ENCODE data around the gene CCBE1.

DNA sequence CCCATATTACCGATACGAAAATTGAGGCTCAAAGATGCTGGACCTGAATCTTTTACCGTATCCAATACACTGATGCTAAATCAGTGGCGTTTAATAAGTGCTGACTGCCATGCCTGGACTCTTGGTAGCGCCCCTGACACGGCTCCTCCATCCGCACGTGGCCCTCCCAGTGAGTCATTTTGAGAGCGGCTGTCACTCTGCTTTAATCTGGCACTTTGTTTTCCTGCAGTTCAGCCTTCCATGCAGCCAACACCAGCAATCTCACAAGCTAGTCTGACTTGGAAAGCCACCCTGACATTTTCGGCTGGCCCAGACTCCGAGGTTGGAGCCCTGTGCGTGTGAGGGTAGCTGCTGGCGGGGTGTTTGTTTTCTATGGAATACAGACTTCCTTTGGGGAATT is 183.0 kb downstream of the CCBE1 start:
- TF ChIP-seq, protein P1, sequence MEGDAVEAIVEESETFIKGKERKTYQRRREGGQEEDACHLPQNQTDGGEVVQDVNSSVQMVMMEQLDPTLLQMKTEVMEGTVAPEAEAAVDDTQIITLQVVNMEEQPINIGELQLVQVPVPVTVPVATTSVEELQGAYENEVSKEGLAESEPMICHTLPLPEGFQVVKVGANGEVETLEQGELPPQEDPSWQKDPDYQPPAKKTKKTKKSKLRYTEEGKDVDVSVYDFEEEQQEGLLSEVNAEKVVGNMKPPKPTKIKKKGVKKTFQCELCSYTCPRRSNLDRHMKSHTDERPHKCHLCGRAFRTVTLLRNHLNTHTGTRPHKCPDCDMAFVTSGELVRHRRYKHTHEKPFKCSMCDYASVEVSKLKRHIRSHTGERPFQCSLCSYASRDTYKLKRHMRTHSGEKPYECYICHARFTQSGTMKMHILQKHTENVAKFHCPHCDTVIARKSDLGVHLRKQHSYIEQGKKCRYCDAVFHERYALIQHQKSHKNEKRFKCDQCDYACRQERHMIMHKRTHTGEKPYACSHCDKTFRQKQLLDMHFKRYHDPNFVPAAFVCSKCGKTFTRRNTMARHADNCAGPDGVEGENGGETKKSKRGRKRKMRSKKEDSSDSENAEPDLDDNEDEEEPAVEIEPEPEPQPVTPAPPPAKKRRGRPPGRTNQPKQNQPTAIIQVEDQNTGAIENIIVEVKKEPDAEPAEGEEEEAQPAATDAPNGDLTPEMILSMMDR (conservative IDR thresholded peaks at IDR 0.05; ENCODE audit: low read depth, low read length) = no peak
- TF ChIP-seq MXI1 (IDR thresholded peaks at IDR 0.05; ENCODE audit: borderline replicate concordance, low read depth, low read length) (peak; percentile 85), POLR2A (IDR thresholded peaks at IDR 0.05; ENCODE audit: low read depth, low read length) (no peak), BHLHE40 (IDR thresholded peaks at IDR 0.05; ENCODE audit: low read depth, low read length) (peak; percentile 34; the same call in 1 of the 2 replicates), RCOR1 (IDR thresholded peaks at IDR 0.05; ENCODE audit: insufficient replicate concordance, low read length) (no peak)
- TF ChIP-seq, protein P2, sequence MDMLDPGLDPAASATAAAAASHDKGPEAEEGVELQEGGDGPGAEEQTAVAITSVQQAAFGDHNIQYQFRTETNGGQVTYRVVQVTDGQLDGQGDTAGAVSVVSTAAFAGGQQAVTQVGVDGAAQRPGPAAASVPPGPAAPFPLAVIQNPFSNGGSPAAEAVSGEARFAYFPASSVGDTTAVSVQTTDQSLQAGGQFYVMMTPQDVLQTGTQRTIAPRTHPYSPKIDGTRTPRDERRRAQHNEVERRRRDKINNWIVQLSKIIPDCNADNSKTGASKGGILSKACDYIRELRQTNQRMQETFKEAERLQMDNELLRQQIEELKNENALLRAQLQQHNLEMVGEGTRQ (IDR thresholded peaks at IDR 0.05; ENCODE audit: low read depth, low read length) = peak; percentile 62
- TF ChIP-seq, protein P3, sequence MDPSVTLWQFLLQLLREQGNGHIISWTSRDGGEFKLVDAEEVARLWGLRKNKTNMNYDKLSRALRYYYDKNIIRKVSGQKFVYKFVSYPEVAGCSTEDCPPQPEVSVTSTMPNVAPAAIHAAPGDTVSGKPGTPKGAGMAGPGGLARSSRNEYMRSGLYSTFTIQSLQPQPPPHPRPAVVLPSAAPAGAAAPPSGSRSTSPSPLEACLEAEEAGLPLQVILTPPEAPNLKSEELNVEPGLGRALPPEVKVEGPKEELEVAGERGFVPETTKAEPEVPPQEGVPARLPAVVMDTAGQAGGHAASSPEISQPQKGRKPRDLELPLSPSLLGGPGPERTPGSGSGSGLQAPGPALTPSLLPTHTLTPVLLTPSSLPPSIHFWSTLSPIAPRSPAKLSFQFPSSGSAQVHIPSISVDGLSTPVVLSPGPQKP (IDR thresholded peaks at IDR 0.05; ENCODE audit: borderline replicate concordance, low read depth, low read length) = no peak

All from IMR-90 (cell line).